GM23338 (cell line): ENCODE results near the gene FLOT2. TPM values are rescaled to one million over a fixed set of nuclear protein-coding genes. Genes with fewer than 3 reads are reported as not detected.

Source experiments
- ATAC-seq: fragments of 200-7000 bp; cut with Tn5 transposase; 3 replicates; pipeline ENCODE4 v1.9.1; 2020
- DNase-seq: peaks from one replicate; pipeline ENCODE4 v3.0.0-alpha.2; 2015; ENCODE audit warnings: low spot score
- H2AFZ ChIP-seq: fragments of 200-600 bp; sonication (generic); 2 replicates; pipeline ENCODE4 v1.8.0; 2016; ENCODE audit warnings: antibody characterized with exemption, mild to moderate bottlenecking, moderate library complexity
- H3F3A ChIP-seq: fragments of 200-600 bp; sonication (generic); replicated peaks from 2 replicates; pipeline ENCODE4 v1.8.0; 2017; ENCODE audit warnings: antibody characterized with exemption, mixed run types, low read depth
- H3K27ac ChIP-seq: fragments of 200-600 bp; sonication (generic); 2 replicates; pipeline ENCODE4 v1.6.1; 2016; ENCODE audit warnings: low read depth
- H3K27me3 ChIP-seq: fragments of 200-600 bp; sonication (generic); 2 replicates; pipeline ENCODE4 v1.8.0; 2016; ENCODE audit warnings: mild to moderate bottlenecking, mixed run types, moderate library complexity; ENCODE audit not compliant: insufficient read depth
- H3K36me3 ChIP-seq: fragments of 200-600 bp; sonication (generic); 2 replicates; pipeline ENCODE4 v1.8.0; 2016; ENCODE audit warnings: mild to moderate bottlenecking; ENCODE audit not compliant: insufficient read depth
- H3K4me1 ChIP-seq: fragments of 200-600 bp; sonication (generic); 2 replicates; pipeline ENCODE4 v1.8.0; 2016; ENCODE audit warnings: mild to moderate bottlenecking, moderate library complexity; ENCODE audit not compliant: insufficient read depth
- H3K4me2 ChIP-seq: fragments of 200-600 bp; sonication (generic); 2 replicates; pipeline ENCODE4 v1.7.1; 2017; ENCODE audit warnings: mixed run types
- H3K4me3 ChIP-seq: fragments of 200-600 bp; sonication (generic); 2 replicates; pipeline ENCODE4 v1.6.1; 2016; ENCODE audit warnings: mixed run types
- H3K79me2 ChIP-seq: fragments of 200-600 bp; sonication (generic); replicated peaks from 2 replicates; pipeline ENCODE4 v1.8.0; 2017; ENCODE audit warnings: mild to moderate bottlenecking; ENCODE audit not compliant: insufficient read depth
- H3K9me2 ChIP-seq: fragments of 200-600 bp; sonication (generic); 2 replicates; pipeline ENCODE4 v1.8.0; 2017; ENCODE audit not compliant: insufficient read depth
- H4K20me1 ChIP-seq: fragments of 200-600 bp; sonication (generic); replicated peaks from 2 replicates; pipeline ENCODE4 v1.8.0; 2017; ENCODE audit warnings: mild to moderate bottlenecking; ENCODE audit not compliant: insufficient read depth
- H3K27ac Mint-ChIP-seq: 2 replicates; pipeline ENCODE4 v1.8.0; 2020; ENCODE audit warnings: inconsistent platforms, mild to moderate bottlenecking, moderate library complexity, mixed read lengths
- H3K27me3 Mint-ChIP-seq: 3 replicates; pipeline ENCODE4 v1.8.0; 2022; ENCODE audit warnings: low read depth, mild to moderate bottlenecking, moderate library complexity, mixed read lengths, inconsistent platforms; ENCODE audit not compliant: insufficient read depth, poor library complexity
- H3K36me3 Mint-ChIP-seq: 3 replicates; pipeline ENCODE4 v1.8.0; 2021; ENCODE audit warnings: low read depth, mild to moderate bottlenecking, inconsistent platforms, moderate library complexity, mixed read lengths
- H3K4me1 Mint-ChIP-seq: 3 replicates; pipeline ENCODE4 v1.8.0; 2020; ENCODE audit warnings: mild to moderate bottlenecking, inconsistent platforms, mixed read lengths
- H3K4me3 Mint-ChIP-seq: 3 replicates; pipeline ENCODE4 v1.8.0; 2021; ENCODE audit warnings: moderate library complexity, mild to moderate bottlenecking, inconsistent platforms, mixed read lengths
- H3K9me3 Mint-ChIP-seq: 3 replicates; pipeline ENCODE4 v1.8.0; 2020; ENCODE audit warnings: moderate library complexity, mild to moderate bottlenecking, inconsistent platforms, mixed read lengths
- CREB1 ChIP-seq: fragments of 250-450 bp; sonication (Bioruptor Pico); IDR thresholded peaks from 2 replicates; pipeline ENCODE4 v1.5.0; 2020; ENCODE audit warnings: low read depth, mild to moderate bottlenecking, moderate library complexity
- EZH2 ChIP-seq: fragments of 200-600 bp; sonication (generic); IDR thresholded peaks from one replicate; pipeline ENCODE4 v1.8.0; 2017; ENCODE audit warnings: antibody characterized with exemption, mild to moderate bottlenecking, low read depth; ENCODE audit not compliant: unreplicated experiment
- EZH2phosphoT487 ChIP-seq: fragments of 200-600 bp; sonication (generic); IDR thresholded peaks from one replicate; pipeline ENCODE4 v1.8.1; 2018; ENCODE audit warnings: antibody characterized with exemption; ENCODE audit not compliant: unreplicated experiment
- JUNB ChIP-seq: IDR thresholded peaks from one replicate; pipeline ENCODE4 v1.6.1; 2016; ENCODE audit warnings: antibody characterized with exemption; ENCODE audit not compliant: unreplicated experiment
- NANOG ChIP-seq: IDR thresholded peaks from 2 replicates; pipeline ENCODE4 v1.6.1; 2016; ENCODE audit warnings: antibody characterized with exemption, borderline replicate concordance
- POLR2AphosphoS5 ChIP-seq: IDR thresholded peaks from 2 replicates; pipeline ENCODE4 v1.6.1; 2016; ENCODE audit warnings: antibody characterized with exemption, low read depth
- STAT1 ChIP-seq: IDR thresholded peaks from one replicate; pipeline ENCODE4 v1.6.1; 2016; ENCODE audit warnings: antibody characterized with exemption; ENCODE audit not compliant: unreplicated experiment
- ZNF114 ChIP-seq: fragments of 250-450 bp; sonication (Bioruptor Pico); IDR thresholded peaks from 2 replicates; pipeline ENCODE4 v1.5.0; 2020; ENCODE audit warnings: mild to moderate bottlenecking, moderate library complexity
- ZNF331 ChIP-seq: fragments of 250-450 bp; sonication (Bioruptor Pico); IDR thresholded peaks from 2 replicates; pipeline ENCODE4 v1.5.0; 2020; ENCODE audit warnings: low read depth, mild to moderate bottlenecking, moderate library complexity
- polyA plus RNA-seq: library from polyadenylated mRNA; unstranded; fragments of >200 nt; fragmentation: Nextera tagmentation; extraction: Ambion mirVana; gene quantifications from 2 replicates; pipeline ENCODE4 v1.2.1, GENCODE V29; 2016
- total RNA-seq: library from RNA; depleted of rRNA; stranded (reverse); fragments of >200 nt; shearing (Covaris generic); gene quantifications from 2 replicates; pipeline ENCODE4 v1.2.3, GENCODE V29; 2014
- TF ChIP-seq, protein P1 (sequence below): fragments of 250-450 bp; sonication (Bioruptor Pico); IDR thresholded peaks from 2 replicates; pipeline ENCODE4 v1.5.0; 2020; ENCODE audit warnings: mild to moderate bottlenecking, moderate library complexity
- TF ChIP-seq, protein P2 (sequence below): IDR thresholded peaks from one replicate; pipeline ENCODE4 v1.6.1; 2018; ENCODE audit warnings: antibody characterized with exemption; ENCODE audit not compliant: unreplicated experiment
- TF ChIP-seq, protein P3 (sequence below): IDR thresholded peaks from 2 replicates; pipeline ENCODE4 v1.6.1; 2016; ENCODE audit warnings: antibody characterized with exemption
- TF ChIP-seq, protein P4 (sequence below), 2 experiments: fragments of 200-600 bp in 1 of 2; sonication (generic) in 1 of 2; conservative IDR thresholded peaks; 2 replicates each; pipeline versions ENCODE4 v1.5.1 to v1.6.1; 2016 to 2017; ENCODE audit warnings: antibody characterized with exemption in 2 of 2, low read depth in 2 of 2, mild to moderate bottlenecking in 2 of 2, moderate library complexity in 1 of 2

The FLOT2 gene
- total and polyA plus RNA-seq, 2 experiments from 2014 or later = 49.8 to 66.1 TPM

DNA sequence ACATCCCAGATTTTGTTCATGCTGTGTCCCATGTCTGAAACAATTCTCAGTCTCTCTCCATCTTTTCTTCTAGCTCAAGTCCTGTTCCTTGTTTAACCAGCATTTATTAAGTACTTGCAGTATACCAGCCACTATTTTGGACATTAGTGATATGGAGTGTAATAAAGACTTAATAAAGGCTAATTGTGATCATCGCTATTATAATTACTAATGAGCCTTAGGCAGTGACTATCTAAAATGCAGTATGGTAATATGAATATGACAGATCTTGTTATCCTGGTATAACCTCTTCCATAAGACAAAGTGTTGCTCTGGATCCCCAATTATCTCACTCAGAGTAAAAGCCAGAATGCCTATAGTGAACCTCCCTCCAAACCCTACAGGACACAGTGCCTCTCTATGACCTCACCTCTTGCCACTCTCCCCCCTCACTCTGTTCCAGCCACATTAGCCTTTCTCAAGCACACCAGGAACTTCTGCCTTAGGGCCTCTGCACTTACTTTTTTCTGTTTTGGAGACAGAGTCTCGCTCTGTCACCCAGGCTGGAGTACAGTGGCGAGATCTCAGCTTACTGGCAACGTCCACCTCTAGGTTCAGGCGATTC, 1.8 kb upstream of the FLOT2 start:
- TF ChIP-seq CREB1 (CRISPR knock-in tag) = no peak
- TF ChIP-seq POLR2AphosphoS5 = no peak
- no peak for TF ChIP-seq EZH2
- TF ChIP-seq, protein P1, sequence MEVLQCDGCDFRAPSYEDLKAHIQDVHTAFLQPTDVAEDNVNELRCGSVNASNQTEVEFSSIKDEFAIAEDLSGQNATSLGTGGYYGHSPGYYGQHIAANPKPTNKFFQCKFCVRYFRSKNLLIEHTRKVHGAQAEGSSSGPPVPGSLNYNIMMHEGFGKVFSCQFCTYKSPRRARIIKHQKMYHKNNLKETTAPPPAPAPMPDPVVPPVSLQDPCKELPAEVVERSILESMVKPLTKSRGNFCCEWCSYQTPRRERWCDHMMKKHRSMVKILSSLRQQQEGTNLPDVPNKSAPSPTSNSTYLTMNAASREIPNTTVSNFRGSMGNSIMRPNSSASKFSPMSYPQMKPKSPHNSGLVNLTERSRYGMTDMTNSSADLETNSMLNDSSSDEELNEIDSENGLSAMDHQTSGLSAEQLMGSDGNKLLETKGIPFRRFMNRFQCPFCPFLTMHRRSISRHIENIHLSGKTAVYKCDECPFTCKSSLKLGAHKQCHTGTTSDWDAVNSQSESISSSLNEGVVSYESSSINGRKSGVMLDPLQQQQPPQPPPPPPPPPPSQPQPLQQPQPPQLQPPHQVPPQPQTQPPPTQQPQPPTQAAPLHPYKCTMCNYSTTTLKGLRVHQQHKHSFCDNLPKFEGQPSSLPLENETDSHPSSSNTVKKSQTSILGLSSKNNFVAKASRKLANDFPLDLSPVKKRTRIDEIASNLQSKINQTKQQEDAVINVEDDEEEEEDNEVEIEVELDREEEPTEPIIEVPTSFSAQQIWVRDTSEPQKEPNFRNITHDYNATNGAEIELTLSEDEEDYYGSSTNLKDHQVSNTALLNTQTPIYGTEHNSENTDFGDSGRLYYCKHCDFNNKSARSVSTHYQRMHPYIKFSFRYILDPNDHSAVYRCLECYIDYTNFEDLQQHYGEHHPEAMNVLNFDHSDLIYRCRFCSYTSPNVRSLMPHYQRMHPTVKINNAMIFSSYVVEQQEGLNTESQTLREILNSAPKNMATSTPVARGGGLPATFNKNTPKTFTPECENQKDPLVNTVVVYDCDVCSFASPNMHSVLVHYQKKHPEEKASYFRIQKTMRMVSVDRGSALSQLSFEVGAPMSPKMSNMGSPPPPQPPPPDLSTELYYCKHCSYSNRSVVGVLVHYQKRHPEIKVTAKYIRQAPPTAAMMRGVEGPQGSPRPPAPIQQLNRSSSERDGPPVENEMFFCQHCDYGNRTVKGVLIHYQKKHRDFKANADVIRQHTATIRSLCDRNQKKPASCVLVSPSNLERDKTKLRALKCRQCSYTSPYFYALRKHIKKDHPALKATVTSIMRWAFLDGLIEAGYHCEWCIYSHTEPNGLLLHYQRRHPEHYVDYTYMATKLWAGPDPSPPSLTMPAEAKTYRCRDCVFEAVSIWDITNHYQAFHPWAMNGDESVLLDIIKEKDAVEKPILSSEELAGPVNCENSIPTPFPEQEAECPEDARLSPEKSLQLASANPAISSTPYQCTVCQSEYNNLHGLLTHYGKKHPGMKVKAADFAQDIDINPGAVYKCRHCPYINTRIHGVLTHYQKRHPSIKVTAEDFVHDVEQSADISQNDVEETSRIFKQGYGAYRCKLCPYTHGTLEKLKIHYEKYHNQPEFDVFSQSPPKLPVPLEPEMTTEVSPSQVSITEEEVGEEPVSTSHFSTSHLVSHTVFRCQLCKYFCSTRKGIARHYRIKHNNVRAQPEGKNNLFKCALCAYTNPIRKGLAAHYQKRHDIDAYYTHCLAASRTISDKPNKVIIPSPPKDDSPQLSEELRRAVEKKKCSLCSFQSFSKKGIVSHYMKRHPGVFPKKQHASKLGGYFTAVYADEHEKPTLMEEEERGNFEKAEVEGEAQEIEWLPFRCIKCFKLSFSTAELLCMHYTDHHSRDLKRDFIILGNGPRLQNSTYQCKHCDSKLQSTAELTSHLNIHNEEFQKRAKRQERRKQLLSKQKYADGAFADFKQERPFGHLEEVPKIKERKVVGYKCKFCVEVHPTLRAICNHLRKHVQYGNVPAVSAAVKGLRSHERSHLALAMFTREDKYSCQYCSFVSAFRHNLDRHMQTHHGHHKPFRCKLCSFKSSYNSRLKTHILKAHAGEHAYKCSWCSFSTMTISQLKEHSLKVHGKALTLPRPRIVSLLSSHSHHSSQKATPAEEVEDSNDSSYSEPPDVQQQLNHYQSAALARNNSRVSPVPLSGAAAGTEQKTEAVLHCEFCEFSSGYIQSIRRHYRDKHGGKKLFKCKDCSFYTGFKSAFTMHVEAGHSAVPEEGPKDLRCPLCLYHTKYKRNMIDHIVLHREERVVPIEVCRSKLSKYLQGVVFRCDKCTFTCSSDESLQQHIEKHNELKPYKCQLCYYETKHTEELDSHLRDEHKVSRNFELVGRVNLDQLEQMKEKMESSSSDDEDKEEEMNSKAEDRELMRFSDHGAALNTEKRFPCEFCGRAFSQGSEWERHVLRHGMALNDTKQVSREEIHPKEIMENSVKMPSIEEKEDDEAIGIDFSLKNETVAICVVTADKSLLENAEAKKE (CRISPR knock-in tag) = no peak
- TF ChIP-seq, protein P2, sequence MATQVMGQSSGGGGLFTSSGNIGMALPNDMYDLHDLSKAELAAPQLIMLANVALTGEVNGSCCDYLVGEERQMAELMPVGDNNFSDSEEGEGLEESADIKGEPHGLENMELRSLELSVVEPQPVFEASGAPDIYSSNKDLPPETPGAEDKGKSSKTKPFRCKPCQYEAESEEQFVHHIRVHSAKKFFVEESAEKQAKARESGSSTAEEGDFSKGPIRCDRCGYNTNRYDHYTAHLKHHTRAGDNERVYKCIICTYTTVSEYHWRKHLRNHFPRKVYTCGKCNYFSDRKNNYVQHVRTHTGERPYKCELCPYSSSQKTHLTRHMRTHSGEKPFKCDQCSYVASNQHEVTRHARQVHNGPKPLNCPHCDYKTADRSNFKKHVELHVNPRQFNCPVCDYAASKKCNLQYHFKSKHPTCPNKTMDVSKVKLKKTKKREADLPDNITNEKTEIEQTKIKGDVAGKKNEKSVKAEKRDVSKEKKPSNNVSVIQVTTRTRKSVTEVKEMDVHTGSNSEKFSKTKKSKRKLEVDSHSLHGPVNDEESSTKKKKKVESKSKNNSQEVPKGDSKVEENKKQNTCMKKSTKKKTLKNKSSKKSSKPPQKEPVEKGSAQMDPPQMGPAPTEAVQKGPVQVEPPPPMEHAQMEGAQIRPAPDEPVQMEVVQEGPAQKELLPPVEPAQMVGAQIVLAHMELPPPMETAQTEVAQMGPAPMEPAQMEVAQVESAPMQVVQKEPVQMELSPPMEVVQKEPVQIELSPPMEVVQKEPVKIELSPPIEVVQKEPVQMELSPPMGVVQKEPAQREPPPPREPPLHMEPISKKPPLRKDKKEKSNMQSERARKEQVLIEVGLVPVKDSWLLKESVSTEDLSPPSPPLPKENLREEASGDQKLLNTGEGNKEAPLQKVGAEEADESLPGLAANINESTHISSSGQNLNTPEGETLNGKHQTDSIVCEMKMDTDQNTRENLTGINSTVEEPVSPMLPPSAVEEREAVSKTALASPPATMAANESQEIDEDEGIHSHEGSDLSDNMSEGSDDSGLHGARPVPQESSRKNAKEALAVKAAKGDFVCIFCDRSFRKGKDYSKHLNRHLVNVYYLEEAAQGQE = no peak
- TF ChIP-seq, protein P3, sequence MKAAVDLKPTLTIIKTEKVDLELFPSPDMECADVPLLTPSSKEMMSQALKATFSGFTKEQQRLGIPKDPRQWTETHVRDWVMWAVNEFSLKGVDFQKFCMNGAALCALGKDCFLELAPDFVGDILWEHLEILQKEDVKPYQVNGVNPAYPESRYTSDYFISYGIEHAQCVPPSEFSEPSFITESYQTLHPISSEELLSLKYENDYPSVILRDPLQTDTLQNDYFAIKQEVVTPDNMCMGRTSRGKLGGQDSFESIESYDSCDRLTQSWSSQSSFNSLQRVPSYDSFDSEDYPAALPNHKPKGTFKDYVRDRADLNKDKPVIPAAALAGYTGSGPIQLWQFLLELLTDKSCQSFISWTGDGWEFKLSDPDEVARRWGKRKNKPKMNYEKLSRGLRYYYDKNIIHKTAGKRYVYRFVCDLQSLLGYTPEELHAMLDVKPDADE = no peak
- no peak for TF ChIP-seq ZNF331 (CRISPR knock-in tag)
- no peak for TF ChIP-seq JUNB
- TF ChIP-seq, protein P4, sequence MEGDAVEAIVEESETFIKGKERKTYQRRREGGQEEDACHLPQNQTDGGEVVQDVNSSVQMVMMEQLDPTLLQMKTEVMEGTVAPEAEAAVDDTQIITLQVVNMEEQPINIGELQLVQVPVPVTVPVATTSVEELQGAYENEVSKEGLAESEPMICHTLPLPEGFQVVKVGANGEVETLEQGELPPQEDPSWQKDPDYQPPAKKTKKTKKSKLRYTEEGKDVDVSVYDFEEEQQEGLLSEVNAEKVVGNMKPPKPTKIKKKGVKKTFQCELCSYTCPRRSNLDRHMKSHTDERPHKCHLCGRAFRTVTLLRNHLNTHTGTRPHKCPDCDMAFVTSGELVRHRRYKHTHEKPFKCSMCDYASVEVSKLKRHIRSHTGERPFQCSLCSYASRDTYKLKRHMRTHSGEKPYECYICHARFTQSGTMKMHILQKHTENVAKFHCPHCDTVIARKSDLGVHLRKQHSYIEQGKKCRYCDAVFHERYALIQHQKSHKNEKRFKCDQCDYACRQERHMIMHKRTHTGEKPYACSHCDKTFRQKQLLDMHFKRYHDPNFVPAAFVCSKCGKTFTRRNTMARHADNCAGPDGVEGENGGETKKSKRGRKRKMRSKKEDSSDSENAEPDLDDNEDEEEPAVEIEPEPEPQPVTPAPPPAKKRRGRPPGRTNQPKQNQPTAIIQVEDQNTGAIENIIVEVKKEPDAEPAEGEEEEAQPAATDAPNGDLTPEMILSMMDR (conservative IDR thresholded peaks at IDR 0.05; ENCODE audit: low read depth in 2 of 2) = no peak
- no peak for TF ChIP-seq ZNF114 (CRISPR knock-in tag)
- no peak for TF ChIP-seq STAT1
- no peak for TF ChIP-seq NANOG
- no peak for TF ChIP-seq EZH2phosphoT487
- H3K27me3 ChIP-seq = no peaks in the 10 kb centered on the region
- H2AFZ ChIP-seq = no peak overlapping the region
- H3K79me2 ChIP-seq = peaks cover 42% of the 10 kb centered on the region
- Mint-ChIP-seq H3K4me1 (peaks cover 39% of the 10 kb centered on the region), H3K27ac (no peak overlapping the region), H3K9me3 (no peaks in the 10 kb centered on the region; the same call in 1 of the 3 replicates), H3K4me3 (no peak overlapping the region; the same call in 2 of the 3 replicates), H3K36me3 (peaks cover 25% of the 10 kb centered on the region), H3K27me3 (peaks cover 31% of the 10 kb centered on the region)
- no peaks in the 10 kb centered on the region for H3K9me2 ChIP-seq
- no peak overlapping the region for H3K27ac ChIP-seq
- no peaks in the 10 kb centered on the region; the same call in 1 of the 2 replicates for H3K36me3 ChIP-seq
- peaks cover 15% of the 10 kb centered on the region for H4K20me1 ChIP-seq
- H3F3A ChIP-seq = peaks cover 54% of the 10 kb centered on the region
- no peak overlapping the region for H3K4me3 ChIP-seq
- no peak overlapping the region for H3K4me2 ChIP-seq
- H3K4me1 ChIP-seq = peaks cover 27% of the 10 kb centered on the region
- DNase-seq (no peak), ATAC-seq (no peak)
